IMR-90 (cell line): ENCODE data around the gene AKAP7. TPM values are rescaled to one million over a fixed set of nuclear protein-coding genes. Genes with fewer than 3 reads are reported as not detected.

Experiments used
- ATAC-seq: fragments of 200-7000 bp; cut with Tn5 transposase; 2 replicates; pipeline ENCODE4 v1.9.1; 2020; ENCODE audit warnings: low read depth, mild to moderate bottlenecking, moderate library complexity
- BruUV-seq: library from RNA; stranded (reverse); fragments of 400-500 nt; replicated peaks from 2 replicates; lab custom pipeline; 2021; lab: Mats Ljungman, UMichigan
- CTCF ChIA-PET: fragments of 300-600 bp; formaldehyde crosslinking; extraction: SDS; loops from one replicate; lab custom pipeline; 2021; ENCODE audit warnings: antibody characterized with exemption; lab: Yijun Ruan, JAX
- POLR2A ChIA-PET: fragments of 300-600 bp; sonication (Branson Sonifier 250); formaldehyde crosslinking; loops from one replicate; lab custom pipeline; 2022; ENCODE audit warnings: antibody characterized with exemption; ENCODE audit not compliant: unreplicated experiment; lab: Charles Lee
- DNase-seq: peaks from one replicate; pipeline ENCODE4 v3.0.0; 2013
- H2AFZ ChIP-seq: replicated peaks from 2 replicates; pipeline ENCODE3; 2013; ENCODE audit warnings: low read length, mild to moderate bottlenecking; ENCODE audit not compliant: poor library complexity
- H2AK5ac ChIP-seq: 2 replicates; pipeline ENCODE4 v1.6.1; 2013; ENCODE audit warnings: low read depth, low read length, inconsistent platforms
- H2AK9ac ChIP-seq: replicated peaks from 2 replicates; pipeline ENCODE3; 2013; ENCODE audit warnings: mild to moderate bottlenecking, low read depth, low read length, moderate library complexity; ENCODE audit not compliant: poor library complexity
- H2BK120ac ChIP-seq: 2 replicates; pipeline ENCODE4 v1.6.1; 2013; ENCODE audit warnings: low read depth, low read length, inconsistent platforms
- H2BK15ac ChIP-seq: 3 replicates; pipeline ENCODE4 v1.6.1; 2013; ENCODE audit warnings: low read depth, low read length, inconsistent platforms
- H2BK20ac ChIP-seq: 2 replicates; pipeline ENCODE4 v1.6.1; 2013; ENCODE audit warnings: low read depth, mild to moderate bottlenecking, inconsistent platforms, low read length, moderate library complexity
- H2BK5ac ChIP-seq: 2 replicates; pipeline ENCODE4 v1.6.1; 2013; ENCODE audit warnings: mild to moderate bottlenecking, low read depth, low read length, inconsistent platforms; ENCODE audit not compliant: poor library complexity, severe bottlenecking
- H3K14ac ChIP-seq: replicated peaks from 2 replicates; pipeline ENCODE4 v1.6.1; 2013; ENCODE audit warnings: low read depth, low read length, inconsistent platforms
- H3K18ac ChIP-seq: 2 replicates; pipeline ENCODE4 v1.6.1; 2013; ENCODE audit warnings: low read depth, low read length, control low read depth
- H3K23ac ChIP-seq: 2 replicates; pipeline ENCODE4 v1.6.1; 2013; ENCODE audit warnings: low read depth, low read length, inconsistent platforms
- H3K27ac ChIP-seq: 2 replicates; pipeline ENCODE4 v1.5.1; 2013; ENCODE audit warnings: mild to moderate bottlenecking, control low read depth, low read length; ENCODE audit not compliant: insufficient read depth
- H3K27me3 ChIP-seq: 2 replicates; pipeline ENCODE4 v1.6.1; 2013; ENCODE audit warnings: low read length; ENCODE audit not compliant: control insufficient read depth, insufficient read depth
- H3K36me3 ChIP-seq: 2 replicates; pipeline ENCODE4 v1.6.1; 2013; ENCODE audit warnings: low read length, mixed read lengths; ENCODE audit not compliant: control insufficient read depth, insufficient read depth
- H3K4ac ChIP-seq: 2 replicates; pipeline ENCODE4 v1.6.1; 2013; ENCODE audit warnings: low read depth, low read length, inconsistent platforms
- H3K4me1 ChIP-seq: 2 replicates; pipeline ENCODE4 v1.6.1; 2013; ENCODE audit warnings: low read length, mixed read lengths; ENCODE audit not compliant: control insufficient read depth, insufficient read depth
- H3K4me2 ChIP-seq: 2 replicates; pipeline ENCODE4 v1.6.1; 2013; ENCODE audit warnings: low read depth, mild to moderate bottlenecking, control low read depth, low read length, moderate library complexity
- H3K4me3 ChIP-seq: 2 replicates; pipeline ENCODE4 v1.5.1; 2013; ENCODE audit warnings: low read depth, mild to moderate bottlenecking, control low read depth, low read length, moderate library complexity; ENCODE audit not compliant: insufficient read depth
- H3K56ac ChIP-seq: 2 replicates; pipeline ENCODE4 v1.6.1; 2013; ENCODE audit warnings: low read length, inconsistent platforms; ENCODE audit not compliant: insufficient read depth; ENCODE audit errors: extremely low read depth
- H3K79me1 ChIP-seq, 2 experiments: 2 replicates each; pipeline ENCODE4 v1.6.1; 2013; ENCODE audit warnings: low read length in 2 of 2, inconsistent platforms in 1 of 2, low read depth in 1 of 2
- H3K9ac ChIP-seq: 2 replicates; pipeline ENCODE4 v1.6.1; 2013; ENCODE audit warnings: low read depth, low read length, control low read depth
- H3K9me1 ChIP-seq: 2 replicates; pipeline ENCODE4 v1.6.1; 2013; ENCODE audit warnings: low read length, inconsistent platforms; ENCODE audit not compliant: insufficient read depth
- H3K9me3 ChIP-seq: 2 replicates; pipeline ENCODE4 v1.6.1; 2013; ENCODE audit warnings: low read length; ENCODE audit not compliant: control insufficient read depth, insufficient read depth
- H4K20me1 ChIP-seq: 2 replicates; pipeline ENCODE4 v1.6.1; 2013; ENCODE audit warnings: low read length, inconsistent platforms; ENCODE audit not compliant: insufficient read depth
- H4K5ac ChIP-seq: 2 replicates; pipeline ENCODE4 v1.6.1; 2013; ENCODE audit warnings: mild to moderate bottlenecking, low read depth, low read length, control low read depth
- H4K8ac ChIP-seq, 2 experiments: 2 replicates each; pipeline ENCODE4 v1.6.1; 2013; ENCODE audit warnings: low read depth in 2 of 2, low read length in 2 of 2, control low read depth in 1 of 2, inconsistent platforms in 1 of 2
- H4K91ac ChIP-seq: 2 replicates; pipeline ENCODE4 v1.6.1; 2013; ENCODE audit warnings: low read depth, low read length, inconsistent platforms; ENCODE audit not compliant: insufficient read depth
- CEBPB ChIP-seq: IDR thresholded peaks from 2 replicates; pipeline ENCODE4 v1.6.1; 2012; ENCODE audit warnings: low read depth, low read length, improper control_type of control experiment
- FOS ChIP-seq: fragments of 150-350 bp; IDR thresholded peaks from 2 replicates; pipeline ENCODE4 v1.6.1; 2016; ENCODE audit warnings: low read depth, low read length
- RCOR1 ChIP-seq: IDR thresholded peaks from 2 replicates; pipeline ENCODE4 v1.6.1; 2012; ENCODE audit warnings: mild to moderate bottlenecking, low read length, improper control_type of control experiment; ENCODE audit not compliant: insufficient replicate concordance
- SMC3 ChIP-seq: fragments of 150-350 bp; IDR thresholded peaks from 2 replicates; pipeline ENCODE4 v1.6.1; 2016; ENCODE audit warnings: low read depth, mild to moderate bottlenecking, antibody characterized with exemption, low read length, moderate library complexity
- WGBS, 2 experiments: methylation state at CpG; one replicate each; pipeline versions ENCODE4 v1.1.5 to v1.1.7; 2013; ENCODE audit warnings: missing lambda C conversion rate in 2 of 2; ENCODE audit not compliant: insufficient read length in 1 of 2; ENCODE audit errors: extremely low coverage in 2 of 2; 5-methylcytosine and 5-hydroxymethylcytosine counted together
- dilution Hi-C: fragments of 300-500 bp; cut with HindIII; formaldehyde crosslinking; loops from one replicate; pipeline ENCODE4 v1.14.3; 2018; ENCODE audit warnings: low sequenced_read_pairs; ENCODE audit not compliant: unreplicated experiment
- in situ Hi-C: fragments of 300-500 bp; cut with MboI; formaldehyde crosslinking; loops from 3 replicates; pipeline ENCODE4 v1.14.3; 2019; ENCODE audit warnings: low sequenced_read_pairs, inconsistent platforms, mixed read lengths
- intact Hi-C: fragments of 100-400 bp; cut with micrococcal nuclease; formaldehyde crosslinking; loops from 2 replicates; pipeline ENCODE4 v1.10.0; 2022
- polyA plus RNA-seq, 3 experiments: library from polyadenylated mRNA; depleted of rRNA; stranded (reverse); fragments of >200 nt; gene quantifications; 2 replicates each; pipeline ENCODE4 v1.2.3, GENCODE V29; 2012; ENCODE audit warnings: low replicate concordance in 1 of 3
- total RNA-seq: library from RNA; depleted of rRNA; stranded (reverse); fragments of >200 nt; gene quantifications from 2 replicates; pipeline ENCODE4 v1.2.3, GENCODE V29; 2012

Gene AKAP7
- total and polyA plus RNA-seq, 2 of the 4 experiments (the other 2 are of a cell fraction), result 0.54 to 1.1 TPM

GRCh38 chr6:131159578-131159977 is 24.3 kb downstream of the AKAP7 start:
- no peak overlapping the region for H2BK5ac ChIP-seq
- no peak overlapping the region for H3K18ac ChIP-seq
- H3K79me1 ChIP-seq, result no peaks in the 10 kb centered on the region
- no peak overlapping the region for H2BK20ac ChIP-seq
- H3K9me1 ChIP-seq, result peaks cover 4% of the 10 kb centered on the region; the same call in 1 of the 2 replicates
- H3K27ac ChIP-seq, result no peak overlapping the region
- no peak overlapping the region for H2AK5ac ChIP-seq
- H3K27me3 ChIP-seq, result no peaks in the 10 kb centered on the region
- H4K8ac ChIP-seq, result no peak overlapping the region
- WGBS, 2 experiments, result no CpG with 5 or more reads among the region's 2 CpGs
- in situ Hi-C loops (no loop called here), dilution Hi-C loops (no loop called here), intact Hi-C loops (no loop called here)
- H3K4me2 ChIP-seq, result no peak overlapping the region
- 0 out of 2 replicates have a peak, but pooled peaks cover 3% of the 10 kb centered on the region for H3K4me1 ChIP-seq
- H2BK15ac ChIP-seq, result no peak overlapping the region
- POLR2A ChIA-PET, result no interaction called here
- TF ChIP-seq SMC3 (no peak), RCOR1 (no peak), FOS (peak; percentile 54; the same call in 1 of the 2 replicates), CEBPB (0 out of 2 replicates have a peak, but pooled peaks have one; percentile 13)
- no peak overlapping the region for H3K4ac ChIP-seq
- H2AK9ac ChIP-seq, result no peak overlapping the region
- CTCF ChIA-PET, result no interaction called here
- no peak overlapping the region for H4K5ac ChIP-seq
- no peaks in the 10 kb centered on the region for H4K20me1 ChIP-seq
- H2BK120ac ChIP-seq, result no peak overlapping the region
- H3K9ac ChIP-seq, result no peak overlapping the region
- no TSS peak for BruUV-seq
- H3K23ac ChIP-seq, result no peak overlapping the region
- ATAC-seq, result peak; percentile 93
- H3K14ac ChIP-seq, result no peak overlapping the region
- no peak overlapping the region for H4K91ac ChIP-seq
- no peak overlapping the region for H3K4me3 ChIP-seq
- DNase-seq, result peak; percentile 86
- no peak overlapping the region for H2AFZ ChIP-seq
- no peaks in the 10 kb centered on the region for H3K9me3 ChIP-seq
- no peaks in the 10 kb centered on the region for H3K36me3 ChIP-seq
- H3K56ac ChIP-seq, result no peak overlapping the region
